ENCODE results near the gene NLRP11.
A peak's percentile ranks its signal among the peaks of the same experiment; 100 is the strongest.

DNA sequence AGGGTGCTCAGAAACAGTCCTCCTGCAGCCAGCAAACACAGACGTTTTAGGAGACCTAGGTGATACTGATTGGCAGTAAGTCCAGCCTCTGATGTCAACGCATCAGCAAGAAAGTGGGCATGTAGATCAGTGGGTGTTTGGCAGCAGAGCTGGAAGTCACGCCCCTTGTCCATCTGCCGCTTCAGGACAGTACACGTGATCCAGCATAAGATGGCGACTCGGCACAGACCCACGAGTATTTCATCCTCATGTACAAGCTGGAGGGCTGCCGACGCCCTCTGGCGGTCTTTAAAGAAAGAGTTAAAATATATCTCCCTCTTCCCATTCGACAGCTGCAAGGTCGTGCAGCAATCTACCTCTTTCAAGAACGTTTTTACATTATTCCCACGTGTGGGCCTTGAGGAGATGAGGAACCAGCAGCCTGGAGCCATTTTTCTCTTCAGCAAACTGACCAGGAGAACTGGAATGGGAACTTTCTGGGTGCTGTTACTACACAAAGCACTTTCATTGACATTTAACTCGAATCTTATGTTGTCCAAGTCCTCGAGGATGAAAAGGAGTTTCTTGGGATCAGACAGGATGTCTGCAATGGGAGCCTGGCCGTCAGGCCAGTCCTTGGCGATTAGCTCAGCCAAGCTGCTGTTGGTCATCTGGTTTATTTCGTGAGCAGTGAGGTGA lies 22.3 kb downstream of the NLRP11 start:
- TF ChIP-seq, protein P1, sequence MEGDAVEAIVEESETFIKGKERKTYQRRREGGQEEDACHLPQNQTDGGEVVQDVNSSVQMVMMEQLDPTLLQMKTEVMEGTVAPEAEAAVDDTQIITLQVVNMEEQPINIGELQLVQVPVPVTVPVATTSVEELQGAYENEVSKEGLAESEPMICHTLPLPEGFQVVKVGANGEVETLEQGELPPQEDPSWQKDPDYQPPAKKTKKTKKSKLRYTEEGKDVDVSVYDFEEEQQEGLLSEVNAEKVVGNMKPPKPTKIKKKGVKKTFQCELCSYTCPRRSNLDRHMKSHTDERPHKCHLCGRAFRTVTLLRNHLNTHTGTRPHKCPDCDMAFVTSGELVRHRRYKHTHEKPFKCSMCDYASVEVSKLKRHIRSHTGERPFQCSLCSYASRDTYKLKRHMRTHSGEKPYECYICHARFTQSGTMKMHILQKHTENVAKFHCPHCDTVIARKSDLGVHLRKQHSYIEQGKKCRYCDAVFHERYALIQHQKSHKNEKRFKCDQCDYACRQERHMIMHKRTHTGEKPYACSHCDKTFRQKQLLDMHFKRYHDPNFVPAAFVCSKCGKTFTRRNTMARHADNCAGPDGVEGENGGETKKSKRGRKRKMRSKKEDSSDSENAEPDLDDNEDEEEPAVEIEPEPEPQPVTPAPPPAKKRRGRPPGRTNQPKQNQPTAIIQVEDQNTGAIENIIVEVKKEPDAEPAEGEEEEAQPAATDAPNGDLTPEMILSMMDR (IDR thresholded peaks at IDR 0.05) = peak; percentile 66 to 73 (median 68)
- TF ChIP-seq POLR2A (IDR thresholded peaks at IDR 0.05) = no peak

Data from right lobe of liver (tissue), 4 donors.